IgD-negative memory B cell (primary cell): ENCODE results near the gene TH. TPM values are rescaled to one million over a fixed set of nuclear protein-coding genes. Genes with fewer than 3 reads are reported as not detected.

Experiments used
- H3K27ac Mint-ChIP-seq, 3 donors: one replicate each; pipeline ENCODE4 v1.8.0; 2020 to 2022; ENCODE audit warnings: mild to moderate bottlenecking in 3 of 3, mixed read lengths in 3 of 3, moderate library complexity in 1 of 3
- H3K27me3 Mint-ChIP-seq: one replicate; pipeline ENCODE4 v1.8.0; 2021; ENCODE audit warnings: mixed read lengths
- H3K36me3 Mint-ChIP-seq: one replicate; pipeline ENCODE4 v1.8.0; 2020; ENCODE audit warnings: mild to moderate bottlenecking, mixed read lengths
- H3K4me1 Mint-ChIP-seq, 3 donors: one replicate each; pipeline ENCODE4 v1.8.0; 2020 to 2022; ENCODE audit warnings: mixed read lengths in 3 of 3, mild to moderate bottlenecking in 1 of 3
- H3K4me3 Mint-ChIP-seq, 4 donors: one replicate each; pipeline ENCODE4 v1.8.0; 2020 to 2022; ENCODE audit warnings: mild to moderate bottlenecking in 4 of 4, mixed read lengths in 4 of 4, moderate library complexity in 3 of 4
- H3K9me3 Mint-ChIP-seq, 3 donors: one replicate each; pipeline ENCODE4 v1.8.0; 2020 to 2021; ENCODE audit warnings: mixed read lengths in 3 of 3, mild to moderate bottlenecking in 1 of 3
- polyA plus RNA-seq: library from polyadenylated mRNA; unstranded; fragments of 300-500 nt; fragmentation: Illumina TruSeq; gene quantifications from one replicate; pipeline ENCODE4 v1.2.3, GENCODE V29; 2021

TH gene
- polyA plus RNA-seq, 1 donor from 2014 or later = not detected

DNA sequence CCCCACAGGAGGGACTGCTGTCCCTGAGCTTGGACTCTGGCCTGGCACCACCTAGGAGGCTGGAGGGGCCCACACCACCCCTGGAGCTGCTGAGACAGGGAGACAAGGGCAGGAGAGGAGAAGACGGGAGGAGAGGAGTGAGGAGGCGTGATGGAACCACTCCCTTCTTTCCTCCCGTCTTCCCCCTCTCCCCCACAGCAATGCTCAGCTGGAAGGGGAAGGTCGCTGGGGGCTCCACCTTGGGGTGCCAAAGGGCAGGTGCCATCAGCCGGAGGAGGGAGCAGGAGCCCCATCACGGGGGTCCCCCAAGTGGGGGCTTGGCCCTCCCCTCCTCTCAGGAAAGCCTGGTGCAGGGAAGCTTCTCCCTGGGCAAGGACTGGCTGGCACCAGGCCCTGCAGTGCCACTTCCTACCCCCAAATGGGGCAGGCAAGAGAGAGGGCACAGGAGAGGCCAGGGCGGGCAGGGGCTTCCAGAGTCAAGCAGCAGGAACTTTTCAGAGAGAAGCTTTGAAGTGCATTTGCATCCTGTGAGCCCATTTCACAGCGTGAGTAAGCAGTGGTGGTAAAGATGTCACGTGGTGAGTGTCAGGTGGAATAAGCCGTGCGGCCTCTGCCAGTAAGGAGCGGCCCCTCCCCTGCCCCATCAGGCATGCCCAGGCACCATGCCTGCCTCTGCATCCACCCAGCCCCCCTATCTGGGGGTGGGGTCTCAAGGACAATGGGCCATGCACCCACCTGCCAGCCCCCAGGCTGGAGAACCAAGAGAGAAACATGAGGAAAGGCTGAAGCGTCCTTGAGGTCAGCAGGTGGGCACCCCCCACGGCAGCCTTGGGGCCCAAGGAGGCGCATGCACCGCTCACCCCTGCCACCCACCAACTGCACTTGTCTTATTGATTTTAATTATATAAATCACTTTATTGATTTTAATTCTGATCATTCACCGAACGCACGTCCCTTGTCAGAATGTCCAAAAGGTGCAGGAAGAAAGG, 37.3 kb downstream of the TH start:
- peaks cover 3% of the 10 kb centered on the region for H3K36me3 Mint-ChIP-seq
- peaks cover 33% of the 10 kb centered on the region for H3K27me3 Mint-ChIP-seq
- no peak overlapping the region for H3K4me3 Mint-ChIP-seq
- peaks cover 1 to 5% (median 2%) of the 10 kb centered on the region in 3 donors for H3K9me3 Mint-ChIP-seq
- H3K4me1 Mint-ChIP-seq = peaks cover 0 to 3% (median 2%) of the 10 kb centered on the region in 3 donors
- no peak overlapping the region for H3K27ac Mint-ChIP-seq

DNA sequence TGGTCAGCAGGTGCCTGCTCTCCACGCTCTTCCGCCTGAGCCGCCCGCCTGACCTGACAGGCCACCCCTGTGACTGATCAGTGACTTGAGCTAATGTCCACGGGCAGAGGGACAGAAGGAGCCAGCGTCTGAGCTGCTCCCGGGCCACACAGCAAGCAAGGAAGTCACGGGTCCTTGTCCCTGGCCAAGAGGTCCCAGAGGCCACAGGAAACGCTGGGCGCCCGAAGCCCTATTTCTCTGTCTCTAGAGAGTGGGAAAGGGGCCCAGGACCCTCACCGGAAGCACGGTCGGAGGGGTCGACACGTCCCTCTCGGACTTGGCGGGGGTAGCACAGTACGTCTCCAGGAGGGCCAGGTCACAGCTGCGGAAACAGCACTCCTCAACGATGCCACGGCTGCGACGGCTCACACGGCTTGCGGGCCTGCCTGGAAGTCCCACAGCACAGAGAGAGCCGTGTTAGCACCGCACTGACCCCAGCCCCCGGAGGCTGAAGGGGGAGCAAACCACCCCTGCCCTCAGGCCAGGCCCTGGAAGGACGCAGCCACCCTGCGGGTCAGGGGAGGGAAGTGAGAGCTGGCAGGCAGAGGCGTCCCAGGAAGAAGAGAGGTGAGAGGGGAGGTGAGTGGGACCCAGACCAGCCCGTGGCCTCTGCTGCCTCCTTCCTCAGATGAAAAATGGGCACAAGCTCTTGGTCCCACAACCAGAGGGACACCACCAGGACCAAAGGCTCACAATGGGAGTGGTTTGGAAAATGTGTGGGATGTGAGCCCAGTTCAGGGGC, 38.2 kb downstream of the TH start:
- Mint-ChIP-seq H3K27ac (no peak overlapping the region), H3K4me3 (no peak overlapping the region), H3K27me3 (peaks cover 33% of the 10 kb centered on the region), H3K36me3 (peaks cover 3% of the 10 kb centered on the region), H3K9me3 (peaks cover 1 to 5% (median 2%) of the 10 kb centered on the region in 3 donors), H3K4me1 (peaks cover 0 to 2% (median 2%) of the 10 kb centered on the region in 3 donors)

DNA sequence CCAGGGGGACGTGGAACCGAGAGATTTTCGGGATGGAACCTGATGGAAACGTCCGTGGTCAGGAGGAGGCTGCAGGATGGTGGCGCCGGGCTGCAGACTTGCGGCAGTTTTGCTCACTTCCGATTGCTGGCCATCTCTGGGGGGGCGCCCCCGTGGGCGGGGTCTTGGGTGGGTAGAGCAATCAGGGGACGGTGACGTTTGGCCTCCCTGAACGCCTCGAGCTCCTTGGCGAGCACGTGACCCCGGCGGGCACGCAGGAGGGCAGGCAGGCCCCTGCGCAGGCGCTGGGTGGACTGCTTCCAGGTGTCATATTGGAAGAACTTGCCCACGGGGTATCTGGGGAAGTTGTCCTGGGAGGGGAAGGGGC, 38.8 kb downstream of the TH start:
- H3K36me3 Mint-ChIP-seq = peaks cover 3% of the 10 kb centered on the region
- H3K4me1 Mint-ChIP-seq = peaks cover 0 to 1% (median 0%) of the 10 kb centered on the region in 3 donors
- peaks cover 31% of the 10 kb centered on the region for H3K27me3 Mint-ChIP-seq
- no peak overlapping the region for H3K27ac Mint-ChIP-seq
- H3K9me3 Mint-ChIP-seq = peaks cover 1 to 5% (median 2%) of the 10 kb centered on the region in 3 donors
- H3K4me3 Mint-ChIP-seq = no peak overlapping the region

DNA sequence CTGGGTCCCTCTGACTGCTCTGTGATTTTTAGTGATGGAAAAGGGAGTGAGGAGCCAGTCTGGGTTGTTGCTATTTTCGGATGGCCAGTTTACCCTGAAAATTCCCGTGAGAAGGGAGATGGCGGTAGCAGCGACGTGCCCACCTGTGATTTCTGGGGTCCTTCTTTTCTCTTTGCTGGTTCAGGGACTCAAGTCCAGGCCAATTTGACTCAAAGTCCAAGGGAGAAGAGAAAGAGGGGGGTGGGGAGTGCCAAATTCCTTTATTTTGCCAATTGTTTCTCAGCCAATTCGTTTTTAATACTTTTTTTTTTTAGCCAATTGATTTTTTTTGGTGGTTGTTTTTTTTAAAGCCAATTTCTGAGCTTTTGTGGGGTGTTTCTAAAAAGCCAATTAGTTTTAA, 39.4 kb downstream of the TH start:
- Mint-ChIP-seq H3K4me1 (peaks cover 0 to 2% (median 0%) of the 10 kb centered on the region in 3 donors), H3K27ac (no peak overlapping the region), H3K4me3 (no peak overlapping the region), H3K36me3 (peaks cover 3% of the 10 kb centered on the region), H3K9me3 (peaks cover 1 to 5% (median 2%) of the 10 kb centered on the region in 3 donors), H3K27me3 (peaks cover 28% of the 10 kb centered on the region)

DNA sequence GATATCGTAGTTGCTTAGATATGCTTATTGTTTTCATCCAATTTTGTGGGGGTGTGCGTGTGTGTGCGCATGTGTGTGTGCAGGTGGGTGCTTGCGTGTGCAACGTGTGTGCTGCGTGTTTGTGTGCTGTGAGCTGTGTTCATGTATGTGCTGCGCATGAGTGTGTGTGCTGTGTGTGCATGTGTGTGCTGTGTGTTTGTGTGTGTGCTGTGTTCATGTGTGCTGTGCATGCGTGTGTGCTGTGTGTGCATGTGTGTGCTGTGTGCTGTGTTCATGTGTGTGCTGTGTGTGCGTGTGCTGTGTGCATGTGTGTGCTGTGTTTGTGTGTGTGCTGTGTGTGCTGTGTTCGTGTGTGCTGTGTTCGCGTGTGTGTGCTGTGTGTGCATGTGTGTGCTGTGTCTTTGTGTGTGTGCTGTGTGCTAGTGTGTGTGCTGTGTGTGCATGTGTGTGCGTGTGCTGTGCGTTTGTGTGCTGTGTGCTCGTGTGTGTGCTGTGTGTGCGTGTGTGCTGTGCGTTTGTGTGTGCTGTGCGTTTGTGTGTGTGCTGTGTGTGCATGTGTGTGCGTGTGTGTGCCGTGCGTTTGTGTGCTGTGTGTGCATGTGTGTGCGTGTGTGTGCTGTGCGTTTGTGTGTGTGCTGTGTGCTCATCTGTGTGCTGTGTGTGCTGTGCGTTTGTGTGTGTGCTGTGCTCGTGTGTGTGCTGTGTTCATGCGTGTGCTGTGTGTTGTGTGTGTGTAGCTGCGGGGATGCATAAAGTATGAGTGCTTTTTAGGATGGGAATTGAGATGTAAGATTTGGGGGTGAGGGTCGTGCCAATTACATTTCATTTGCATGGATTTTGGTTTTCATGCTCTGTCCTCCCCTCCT, 40.0 kb downstream of the TH start:
- Mint-ChIP-seq H3K27me3 (peaks cover 28% of the 10 kb centered on the region), H3K4me3 (no peak overlapping the region), H3K9me3 (peaks cover 1 to 5% (median 2%) of the 10 kb centered on the region in 3 donors), H3K4me1 (peaks cover 0 to 2% (median 0%) of the 10 kb centered on the region in 3 donors), H3K36me3 (peaks cover 3% of the 10 kb centered on the region), H3K27ac (no peak overlapping the region)

DNA sequence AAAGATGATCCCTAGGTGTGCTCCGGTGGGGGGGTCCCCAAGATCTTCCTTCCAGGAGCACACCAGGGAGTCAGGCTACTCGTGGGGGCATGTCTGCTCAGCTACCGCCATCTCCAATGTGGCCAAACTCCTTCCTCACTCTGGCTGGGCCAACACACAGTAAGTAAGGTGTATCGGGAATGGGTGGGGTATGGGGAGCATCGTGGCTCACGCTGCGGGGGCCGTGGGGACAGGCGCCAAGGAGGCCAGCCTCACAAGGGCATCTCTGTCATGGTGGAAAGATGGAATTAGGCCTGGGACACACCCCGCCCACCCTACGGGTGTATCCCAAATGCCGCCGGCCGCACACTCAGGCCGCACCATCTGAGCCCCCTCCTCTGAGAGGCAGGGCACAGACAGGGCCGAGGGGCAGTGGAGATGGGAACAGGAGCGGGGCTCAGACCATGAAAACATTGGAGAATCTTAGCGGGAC, 40.7 kb downstream of the TH start:
- Mint-ChIP-seq H3K4me1 (peaks cover 0 to 2% (median 0%) of the 10 kb centered on the region in 3 donors), H3K36me3 (peaks cover 3% of the 10 kb centered on the region), H3K27me3 (peaks cover 22% of the 10 kb centered on the region), H3K27ac (no peak overlapping the region), H3K9me3 (peaks cover 1 to 5% (median 2%) of the 10 kb centered on the region in 3 donors), H3K4me3 (no peak overlapping the region)

DNA sequence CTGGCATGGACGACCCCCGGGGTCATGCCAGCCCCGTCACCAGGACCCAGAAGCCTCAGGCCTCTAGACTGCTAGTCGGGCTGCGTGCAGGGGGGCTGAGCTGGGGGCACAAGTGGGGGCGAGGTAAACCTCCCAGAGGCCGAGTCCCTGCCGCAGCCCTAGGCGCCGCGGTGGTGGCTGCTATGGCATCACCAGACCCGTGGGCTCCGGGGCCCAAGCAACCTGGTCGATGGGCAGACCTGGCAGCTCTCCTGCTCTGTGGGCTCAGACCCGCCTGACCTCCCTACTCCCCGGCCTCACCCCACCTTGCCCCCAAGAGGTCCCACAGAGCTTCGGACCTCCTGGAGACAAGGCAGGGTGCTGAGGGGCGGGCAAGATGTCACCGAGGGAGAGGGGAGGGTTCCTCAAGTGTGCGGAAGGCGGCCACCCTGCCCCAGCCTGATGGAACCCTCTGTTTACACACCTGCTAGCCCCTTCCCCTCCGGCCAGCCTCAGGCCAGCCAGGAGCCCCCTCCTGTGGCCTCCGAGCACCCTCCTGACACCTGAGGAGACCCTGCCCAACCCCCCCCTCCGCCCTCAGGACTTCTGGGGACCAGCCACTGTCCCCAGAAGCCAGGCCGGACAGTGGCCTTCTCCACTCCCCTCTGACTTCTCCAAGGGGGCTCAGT, 41.8 kb downstream of the TH start:
- H3K9me3 Mint-ChIP-seq = peaks cover 1 to 5% (median 2%) of the 10 kb centered on the region in 3 donors
- H3K27ac Mint-ChIP-seq = no peak overlapping the region
- H3K4me3 Mint-ChIP-seq = no peak overlapping the region
- peaks cover 3% of the 10 kb centered on the region for H3K36me3 Mint-ChIP-seq
- peaks cover 14% of the 10 kb centered on the region for H3K27me3 Mint-ChIP-seq
- peaks cover 0 to 2% (median 0%) of the 10 kb centered on the region in 3 donors for H3K4me1 Mint-ChIP-seq

DNA sequence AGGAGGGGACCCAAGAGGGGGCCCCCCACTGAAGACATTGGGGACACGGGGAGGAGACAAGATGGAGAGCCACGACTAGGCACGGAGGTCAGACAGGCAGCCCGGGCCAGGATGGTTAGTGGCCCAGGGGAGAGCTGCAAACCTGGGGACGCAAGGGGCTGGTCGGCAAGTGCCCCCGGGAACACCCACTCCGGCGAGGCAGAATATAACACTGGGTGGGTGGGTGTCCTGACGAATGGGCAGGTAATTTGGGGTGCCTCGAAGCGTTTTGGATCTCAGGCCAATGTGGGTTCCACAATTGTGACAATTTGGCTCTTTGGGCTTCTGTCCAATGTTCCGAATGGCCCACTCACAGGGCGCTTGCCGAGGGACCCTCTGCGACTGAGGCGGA, 42.3 kb downstream of the TH start:
- Mint-ChIP-seq H3K27me3 (peaks cover 11% of the 10 kb centered on the region), H3K9me3 (peaks cover 1 to 5% (median 2%) of the 10 kb centered on the region in 3 donors), H3K36me3 (peaks cover 3% of the 10 kb centered on the region), H3K27ac (no peak overlapping the region), H3K4me1 (peaks cover 0 to 2% (median 0%) of the 10 kb centered on the region in 3 donors), H3K4me3 (no peak overlapping the region)

DNA sequence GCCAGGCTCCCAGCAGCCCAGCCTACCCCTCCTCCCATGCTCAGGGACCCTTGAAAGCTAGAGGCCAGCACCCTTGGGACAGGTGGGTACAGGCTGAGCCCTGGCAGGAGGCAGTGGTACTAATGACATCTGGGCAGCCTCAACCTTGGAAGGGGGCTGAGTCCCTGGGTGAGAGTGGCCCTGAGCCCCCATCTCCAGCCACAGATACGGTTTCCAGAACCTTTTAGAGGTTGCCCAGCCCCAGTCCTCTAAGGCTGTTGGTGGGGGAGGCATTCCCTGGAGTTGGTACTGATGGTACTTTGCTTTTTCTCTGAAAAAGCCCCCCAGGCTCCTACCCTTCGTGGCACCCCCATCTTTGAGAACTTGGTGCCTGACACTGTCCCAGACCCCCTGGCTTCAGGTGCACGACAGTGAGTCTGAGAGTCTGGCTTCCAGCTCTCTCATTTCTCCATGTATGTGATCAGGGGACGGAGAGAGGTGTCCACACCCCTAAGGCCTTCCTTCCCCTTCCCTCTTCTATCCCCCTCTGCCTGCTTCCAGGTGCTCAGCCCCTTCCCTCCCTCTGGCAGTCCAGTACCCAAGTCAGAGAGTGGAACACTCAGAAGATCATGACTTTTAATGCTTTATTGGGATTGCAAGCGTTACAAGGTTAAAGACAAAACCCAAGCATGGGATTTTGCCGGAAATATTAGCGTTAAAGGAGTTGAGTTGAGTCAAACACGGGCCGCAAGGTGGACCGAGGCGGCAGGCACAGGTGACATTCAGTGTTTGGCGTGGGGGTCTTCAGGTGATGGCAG, 42.9 kb downstream of the TH start:
- Mint-ChIP-seq H3K4me1 (peaks cover 0 to 2% (median 0%) of the 10 kb centered on the region in 3 donors), H3K4me3 (no peak overlapping the region), H3K36me3 (peaks cover 3% of the 10 kb centered on the region), H3K27ac (peak overlapping the region in 1 of 3 donors; percentile 62), H3K27me3 (peaks cover 9% of the 10 kb centered on the region), H3K9me3 (peaks cover 1 to 5% (median 2%) of the 10 kb centered on the region in 3 donors)

DNA sequence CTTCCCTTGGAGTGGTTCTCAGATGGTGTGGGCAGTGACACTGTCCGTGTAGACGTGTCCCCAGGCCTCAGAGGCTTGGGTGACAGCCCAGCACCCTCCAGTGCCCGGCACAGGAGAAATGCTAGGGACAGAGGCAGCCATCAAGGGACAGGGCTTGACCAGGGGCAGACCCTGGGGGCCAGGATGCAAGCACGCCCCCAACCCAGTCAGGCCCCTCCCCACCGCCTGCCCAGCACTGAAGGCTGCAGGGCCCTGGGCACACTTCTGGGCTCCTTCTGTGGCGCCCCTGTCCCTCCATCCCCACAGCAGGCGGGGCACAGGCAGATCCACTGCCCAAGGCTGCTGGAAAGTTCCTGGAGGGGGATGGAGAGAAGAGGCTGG, 43.5 kb downstream of the TH start:
- H3K9me3 Mint-ChIP-seq = peaks cover 1 to 5% (median 2%) of the 10 kb centered on the region in 3 donors
- H3K4me1 Mint-ChIP-seq = peaks cover 0 to 2% (median 0%) of the 10 kb centered on the region in 3 donors
- H3K4me3 Mint-ChIP-seq = no peak overlapping the region
- H3K36me3 Mint-ChIP-seq = peaks cover 3% of the 10 kb centered on the region
- H3K27me3 Mint-ChIP-seq = peaks cover 5% of the 10 kb centered on the region
- H3K27ac Mint-ChIP-seq = no peak overlapping the region

DNA sequence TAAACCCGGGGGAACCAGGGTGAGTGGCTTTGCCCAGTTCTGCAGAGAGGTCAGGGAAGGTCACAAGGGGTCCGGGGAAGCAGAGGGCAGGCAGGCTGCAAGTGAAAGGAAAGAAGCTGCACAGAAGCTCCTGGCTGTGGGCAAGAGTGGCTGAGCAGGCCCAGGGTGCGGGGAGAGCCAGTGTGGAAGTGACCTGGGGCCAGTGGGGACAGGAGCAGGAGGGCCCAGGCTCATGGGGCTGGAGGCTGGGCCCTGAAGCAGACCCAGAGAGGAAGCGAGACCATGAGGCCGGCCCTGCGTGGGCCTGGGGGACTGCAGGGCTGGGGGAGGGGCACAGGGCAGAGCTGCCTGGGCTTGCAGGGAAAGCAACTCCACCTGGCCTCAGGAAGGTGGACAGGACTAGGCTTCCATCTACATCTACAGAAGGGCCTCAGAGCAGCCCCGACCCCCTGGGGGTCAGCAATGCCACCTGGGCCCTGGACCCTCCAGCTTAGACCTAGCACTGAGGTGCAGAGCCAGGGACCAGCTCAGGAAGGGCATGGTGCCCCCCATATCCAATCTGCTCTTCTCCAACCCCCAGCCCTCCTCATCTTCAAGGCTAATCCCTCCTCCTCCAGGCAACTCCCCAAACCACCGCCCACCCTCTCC, 44.0 kb downstream of the TH start:
- peaks cover 3% of the 10 kb centered on the region for H3K36me3 Mint-ChIP-seq
- H3K4me3 Mint-ChIP-seq = peak overlapping the region in 1 of 4 donors; percentile 73
- peaks cover 1 to 5% (median 2%) of the 10 kb centered on the region in 3 donors for H3K9me3 Mint-ChIP-seq
- peaks cover 0 to 2% (median 0%) of the 10 kb centered on the region in 3 donors for H3K4me1 Mint-ChIP-seq
- H3K27ac Mint-ChIP-seq = no peak overlapping the region
- H3K27me3 Mint-ChIP-seq = peaks cover under 1% of the 10 kb centered on the region

DNA sequence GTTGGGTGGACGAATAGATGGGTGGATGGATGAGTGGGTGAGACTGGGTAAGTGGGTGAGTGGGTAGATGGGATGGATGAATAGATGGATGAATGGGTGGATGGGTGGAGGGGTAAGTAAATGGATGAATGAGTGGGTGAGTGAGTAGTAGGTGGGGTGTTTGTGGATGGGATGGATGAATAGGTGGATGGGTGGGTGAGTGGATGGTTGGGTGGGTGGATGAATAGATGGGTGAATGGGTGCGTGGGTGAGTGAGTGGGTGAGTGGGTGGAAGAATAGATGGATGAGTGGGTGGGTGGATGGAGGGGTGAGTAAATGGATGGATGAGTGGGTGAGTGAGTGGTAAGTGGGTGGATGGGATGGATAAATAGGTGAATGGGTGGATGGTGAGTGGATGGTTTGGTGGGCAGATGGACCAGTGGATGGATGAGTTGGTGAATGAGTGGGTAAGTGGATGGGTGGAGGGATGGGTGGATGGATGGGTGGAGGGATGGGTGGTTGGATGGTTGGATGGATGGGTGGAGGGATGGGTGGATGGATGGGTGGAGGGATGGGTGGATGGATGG, 45.0 kb downstream of the TH start:
- Mint-ChIP-seq H3K27me3 (no peaks in the 10 kb centered on the region), H3K9me3 (peaks cover 0 to 5% (median 1%) of the 10 kb centered on the region in 3 donors), H3K4me3 (no peak overlapping the region), H3K4me1 (peaks cover 0 to 2% (median 0%) of the 10 kb centered on the region in 3 donors), H3K36me3 (peaks cover 4% of the 10 kb centered on the region), H3K27ac (no peak overlapping the region)
